ENCODE data around the gene CDH22. TPM values are rescaled to one million over a fixed set of nuclear protein-coding genes. Genes with fewer than 3 reads are reported as not detected.

The CDH22 gene
- total RNA-seq, 2 experiments from 2014 or later, result not detected

- Mint-ChIP-seq H3K9me3 (no peaks in the 10 kb centered on the region), H3K4me1 (no peaks in the 10 kb centered on the region), H3K27me3 (peaks cover 28% of the 10 kb centered on the region), H3K4me3 (no peak overlapping the region), H3K27ac (no peak overlapping the region), H3K36me3 (ENCODE audit: low read depth) (no peaks in the 10 kb centered on the region)
- DNase-seq, result no peak
- ChIA-PET POLR2A (no interaction called here), CTCF (no interaction called here)
Observed at GRCh38 chr20:46276531-46276930, 31.8 kb downstream of the CDH22 start.

DNA sequence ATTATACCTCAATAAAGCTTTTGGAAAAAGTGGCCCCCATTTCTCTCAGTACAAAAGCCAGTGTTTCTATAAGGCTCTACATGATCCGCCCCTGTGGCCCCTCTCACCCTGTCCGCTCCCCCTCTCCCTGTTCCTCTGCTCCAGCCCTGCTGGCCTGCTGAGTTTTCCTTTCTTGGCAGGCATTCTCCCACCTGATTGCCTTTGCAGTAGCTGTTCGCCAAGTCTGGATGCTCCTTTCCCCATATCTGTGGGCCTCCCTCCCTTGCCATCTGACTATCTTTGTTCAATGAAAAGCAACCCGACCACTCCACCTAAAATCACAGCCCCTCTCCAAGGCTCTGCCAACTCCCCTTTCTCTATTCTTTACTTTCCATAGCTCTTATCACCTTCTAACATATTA, 33.2 kb downstream of the CDH22 start:
- no peaks in the 10 kb centered on the region for H3K9me3 Mint-ChIP-seq
- POLR2A ChIA-PET, result no interaction called here
- CTCF ChIA-PET, result no interaction called here
- no peaks in the 10 kb centered on the region for H3K36me3 Mint-ChIP-seq (ENCODE audit: low read depth)
- no peak overlapping the region for H3K27ac Mint-ChIP-seq
- H3K4me3 Mint-ChIP-seq, result no peak overlapping the region
- no peaks in the 10 kb centered on the region for H3K4me1 Mint-ChIP-seq
- H3K27me3 Mint-ChIP-seq, result peaks cover 32% of the 10 kb centered on the region
- no peak for DNase-seq

- Mint-ChIP-seq H3K36me3 (ENCODE audit: low read depth) (no peaks in the 10 kb centered on the region), H3K4me3 (no peak overlapping the region), H3K4me1 (no peaks in the 10 kb centered on the region), H3K9me3 (no peaks in the 10 kb centered on the region), H3K27me3 (peaks cover 30% of the 10 kb centered on the region), H3K27ac (no peak overlapping the region)
- ChIA-PET POLR2A (no interaction called here), CTCF (interaction anchor here (0.6 kb wide), 1 partner anchor 1724 kb away, joined by 3 read pairs; no protein-coding TSS in a partner anchor)
- DNase-seq, result no peak
Observed at GRCh38 chr20:46273717-46274116, 34.6 kb downstream of the CDH22 start.

DNA sequence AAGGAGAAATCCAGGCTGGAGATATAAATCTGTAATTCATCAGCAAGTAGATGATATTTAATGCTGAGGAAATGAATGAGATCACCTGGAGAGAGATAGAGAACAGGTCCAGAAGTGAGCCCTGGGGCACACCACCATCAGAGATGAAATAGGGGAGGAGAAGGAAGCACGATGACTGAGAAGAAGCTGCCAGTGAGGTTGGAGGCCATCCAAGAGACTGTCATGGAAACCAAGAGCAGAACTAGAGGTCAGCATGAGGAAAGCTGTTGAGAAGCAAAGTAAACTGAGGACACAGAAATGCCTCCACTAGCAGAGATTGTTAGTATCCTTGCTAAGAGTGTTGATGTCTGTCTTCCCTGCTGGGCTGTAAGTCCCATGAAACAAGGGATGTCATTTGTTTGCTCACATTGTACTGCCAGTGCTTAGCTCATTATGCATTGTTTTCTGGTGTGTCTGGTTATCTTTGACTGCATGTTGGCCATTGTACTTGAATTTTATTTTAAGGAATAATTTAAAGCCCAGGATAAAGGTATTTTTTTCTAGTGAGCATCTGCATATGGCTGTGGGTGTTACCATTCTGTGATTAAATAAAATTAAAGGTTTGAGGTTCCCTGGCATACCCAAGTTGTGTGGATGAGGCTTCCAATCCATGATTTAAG, 35.8 kb downstream of the CDH22 start:
- CTCF ChIA-PET, result no interaction called here
- Mint-ChIP-seq H3K27me3 (peaks cover 28% of the 10 kb centered on the region), H3K9me3 (no peaks in the 10 kb centered on the region)

DNA sequence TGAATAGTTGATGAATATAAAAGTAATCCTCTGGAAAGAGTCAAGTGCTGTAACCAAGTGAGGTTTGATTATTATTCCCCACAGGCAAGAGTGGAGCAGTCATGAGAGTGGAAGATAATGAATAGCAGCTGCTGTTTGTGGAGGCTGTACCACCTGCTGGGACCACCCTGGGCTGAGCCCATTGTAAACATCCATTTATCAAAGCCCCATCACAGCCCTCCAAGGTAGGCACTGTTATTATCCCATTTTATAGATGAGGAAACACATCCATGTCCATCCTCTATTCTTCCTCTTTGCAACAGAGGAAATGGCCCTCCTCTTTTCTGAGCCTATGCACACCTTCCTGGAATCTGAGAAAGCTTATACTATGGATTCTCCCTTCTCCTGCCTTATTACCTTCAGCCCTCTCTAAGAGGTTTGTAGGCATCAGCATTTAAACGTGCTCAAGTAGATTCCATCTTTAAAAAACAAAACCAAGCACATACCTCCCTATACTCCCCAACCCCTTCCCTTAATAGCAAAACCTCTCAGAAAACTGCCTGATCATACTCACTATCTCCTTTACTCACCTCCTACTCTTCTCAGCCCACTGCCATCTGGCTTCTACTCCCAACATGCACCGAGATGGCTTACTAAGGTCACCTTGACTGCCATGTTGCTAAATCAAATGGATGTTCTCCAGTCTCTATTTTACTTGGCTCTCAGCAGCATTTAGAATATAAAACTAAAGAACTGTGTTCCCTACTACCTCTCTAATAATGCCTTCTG, 37.1 kb downstream of the CDH22 start:
- H3K27ac Mint-ChIP-seq, result no peak overlapping the region
- H3K4me1 Mint-ChIP-seq, result no peaks in the 10 kb centered on the region
- CTCF ChIA-PET, result interaction anchor here (1.4 kb wide), 1 partner anchor 77 kb away, joined by 3 read pairs; no protein-coding TSS in a partner anchor
- peaks cover 22% of the 10 kb centered on the region for H3K27me3 Mint-ChIP-seq
- no peaks in the 10 kb centered on the region for H3K9me3 Mint-ChIP-seq
- no peak overlapping the region for H3K4me3 Mint-ChIP-seq
- no peaks in the 10 kb centered on the region for H3K36me3 Mint-ChIP-seq (ENCODE audit: low read depth)
- no peak for DNase-seq
- POLR2A ChIA-PET, result no interaction called here

More for the DNA sequence above, 35.8 kb downstream of the CDH22 start:
- POLR2A ChIA-PET, result no interaction called here
- Mint-ChIP-seq H3K27ac (no peak overlapping the region), H3K36me3 (ENCODE audit: low read depth) (no peaks in the 10 kb centered on the region), H3K4me1 (no peaks in the 10 kb centered on the region), H3K4me3 (no peak overlapping the region)
- DNase-seq, result no peak

- Mint-ChIP-seq H3K27me3 (peaks cover 18% of the 10 kb centered on the region), H3K27ac (no peak overlapping the region), H3K4me3 (no peak overlapping the region), H3K9me3 (no peaks in the 10 kb centered on the region), H3K36me3 (ENCODE audit: low read depth) (no peaks in the 10 kb centered on the region), H3K4me1 (no peaks in the 10 kb centered on the region)
- ChIA-PET CTCF (no interaction called here), POLR2A (no interaction called here)
- DNase-seq, result no peak
Observed at GRCh38 chr20:46269372-46269771, 38.9 kb downstream of the CDH22 start.

DNA sequence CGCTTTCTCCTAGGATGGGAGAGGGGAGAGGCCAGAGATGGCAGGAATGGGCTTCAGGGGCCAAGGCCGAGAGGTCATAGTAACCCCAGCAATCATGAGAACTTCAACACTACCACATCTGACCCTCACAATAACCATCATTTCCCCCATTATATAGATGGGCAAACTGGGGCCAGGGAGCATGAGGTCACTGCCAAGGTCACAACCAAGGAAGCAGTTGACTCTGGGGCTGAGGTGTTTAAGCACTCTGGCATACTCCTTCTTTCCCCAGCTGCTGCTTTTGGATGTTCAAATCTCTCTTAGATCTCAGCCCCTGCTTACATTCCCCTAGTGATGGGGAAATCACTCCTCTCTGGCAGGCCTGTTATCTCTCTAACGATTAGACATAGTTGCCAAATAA, 39.6 kb downstream of the CDH22 start:
- Mint-ChIP-seq H3K27ac (no peak overlapping the region), H3K4me3 (no peak overlapping the region), H3K27me3 (peaks cover 18% of the 10 kb centered on the region), H3K4me1 (no peaks in the 10 kb centered on the region), H3K36me3 (ENCODE audit: low read depth) (no peaks in the 10 kb centered on the region), H3K9me3 (no peaks in the 10 kb centered on the region)
- ChIA-PET POLR2A (no interaction called here), CTCF (no interaction called here)
- no peak for DNase-seq

DNA sequence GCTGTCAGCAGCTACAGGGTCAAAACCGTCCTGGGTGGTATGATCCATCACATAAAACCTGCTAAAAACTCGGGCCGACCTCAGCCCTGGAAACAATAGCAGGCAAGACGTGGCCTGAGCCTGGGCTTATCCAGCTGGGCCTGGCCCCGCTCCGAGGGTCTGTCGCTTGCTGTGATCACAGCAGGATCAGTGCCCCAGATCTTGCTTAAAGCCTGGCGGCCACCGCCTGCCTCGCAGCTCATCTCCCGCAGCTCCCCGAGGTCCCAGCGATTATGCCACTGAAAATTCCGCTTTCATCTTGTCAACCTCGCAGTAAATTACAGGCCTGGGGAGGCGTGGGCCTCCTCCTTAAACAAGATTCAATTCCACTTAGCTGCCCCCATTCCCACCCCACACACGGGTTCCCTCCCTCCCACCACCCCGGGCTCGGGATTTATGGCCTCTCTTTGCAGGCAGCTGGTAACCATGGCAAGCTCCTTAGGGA, 40.1 kb downstream of the CDH22 start:
- H3K9me3 Mint-ChIP-seq, result no peaks in the 10 kb centered on the region
- H3K36me3 Mint-ChIP-seq (ENCODE audit: low read depth), result no peaks in the 10 kb centered on the region
- peaks cover 15% of the 10 kb centered on the region for H3K27me3 Mint-ChIP-seq
- ChIA-PET POLR2A (no interaction called here), CTCF (no interaction called here)
- no peak overlapping the region for H3K27ac Mint-ChIP-seq
- no peak for DNase-seq
- H3K4me1 Mint-ChIP-seq, result no peaks in the 10 kb centered on the region
- H3K4me3 Mint-ChIP-seq, result no peak overlapping the region

DNA sequence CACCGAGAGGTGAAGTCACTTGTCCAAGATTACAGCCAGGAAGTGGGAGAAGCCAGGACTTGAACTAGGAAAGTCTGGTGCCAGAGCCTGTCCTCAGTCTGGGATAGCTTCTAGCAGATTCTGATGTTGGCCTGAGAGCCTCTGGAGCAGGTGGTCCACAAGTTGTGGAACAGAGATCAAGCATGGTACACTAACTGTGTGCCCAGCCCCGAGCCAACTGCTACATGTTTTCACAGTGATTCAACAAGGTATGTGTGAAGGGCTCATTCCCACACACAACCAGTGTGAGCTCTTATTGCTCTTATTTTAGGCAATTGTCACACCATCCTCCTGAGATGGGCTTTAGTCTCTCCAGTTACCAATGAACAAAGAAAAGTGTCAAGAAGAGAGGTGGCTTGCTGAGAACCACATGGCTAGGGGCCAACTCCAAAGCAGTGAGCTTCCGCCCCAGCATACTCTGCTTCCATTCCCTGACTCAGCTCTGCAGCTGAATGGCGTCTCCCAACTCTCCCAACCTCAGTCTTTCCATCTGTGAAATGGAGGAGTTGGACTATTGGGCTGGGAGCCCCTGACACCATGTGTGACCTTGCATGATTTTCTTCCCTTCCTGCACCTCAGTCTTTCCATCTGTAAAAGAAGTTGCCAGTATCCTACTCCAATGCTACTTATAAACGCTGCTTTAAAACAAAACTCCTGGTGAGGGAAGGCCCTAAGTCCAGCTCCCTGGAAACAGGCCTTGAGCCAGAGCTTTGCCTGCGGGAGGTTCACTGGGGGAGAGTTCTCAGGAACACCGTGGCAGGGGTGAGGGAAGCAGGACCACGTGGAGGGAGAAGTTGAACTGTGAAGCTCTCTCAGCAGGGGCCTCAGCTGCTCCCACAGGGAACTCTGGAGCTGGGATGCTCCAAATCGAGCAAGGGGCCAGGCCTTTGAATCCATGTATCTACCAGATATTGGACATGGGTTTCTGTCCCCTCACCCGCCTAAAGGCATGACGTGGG, 40.9 kb downstream of the CDH22 start:
- POLR2A ChIA-PET, result no interaction called here
- H3K27me3 Mint-ChIP-seq, result peaks cover 15% of the 10 kb centered on the region

GRCh38 chr20:46265539-46265938, 42.8 kb downstream of the CDH22 start:
- H3K4me3 Mint-ChIP-seq, result no peak overlapping the region
- H3K27ac Mint-ChIP-seq, result no peak overlapping the region
- no peaks in the 10 kb centered on the region for H3K36me3 Mint-ChIP-seq (ENCODE audit: low read depth)
- no peak for DNase-seq
- no peaks in the 10 kb centered on the region for H3K4me1 Mint-ChIP-seq
- H3K27me3 Mint-ChIP-seq, result peaks cover 5% of the 10 kb centered on the region
- no peaks in the 10 kb centered on the region for H3K9me3 Mint-ChIP-seq
- ChIA-PET CTCF (no interaction called here), POLR2A (no interaction called here)

More for the DNA sequence above, 40.9 kb downstream of the CDH22 start:
- Mint-ChIP-seq H3K4me3 (no peak overlapping the region), H3K27ac (no peak overlapping the region), H3K4me1 (no peaks in the 10 kb centered on the region), H3K36me3 (ENCODE audit: low read depth) (no peaks in the 10 kb centered on the region), H3K9me3 (no peaks in the 10 kb centered on the region)
- no peak for DNase-seq
- CTCF ChIA-PET, result no interaction called here

DNA sequence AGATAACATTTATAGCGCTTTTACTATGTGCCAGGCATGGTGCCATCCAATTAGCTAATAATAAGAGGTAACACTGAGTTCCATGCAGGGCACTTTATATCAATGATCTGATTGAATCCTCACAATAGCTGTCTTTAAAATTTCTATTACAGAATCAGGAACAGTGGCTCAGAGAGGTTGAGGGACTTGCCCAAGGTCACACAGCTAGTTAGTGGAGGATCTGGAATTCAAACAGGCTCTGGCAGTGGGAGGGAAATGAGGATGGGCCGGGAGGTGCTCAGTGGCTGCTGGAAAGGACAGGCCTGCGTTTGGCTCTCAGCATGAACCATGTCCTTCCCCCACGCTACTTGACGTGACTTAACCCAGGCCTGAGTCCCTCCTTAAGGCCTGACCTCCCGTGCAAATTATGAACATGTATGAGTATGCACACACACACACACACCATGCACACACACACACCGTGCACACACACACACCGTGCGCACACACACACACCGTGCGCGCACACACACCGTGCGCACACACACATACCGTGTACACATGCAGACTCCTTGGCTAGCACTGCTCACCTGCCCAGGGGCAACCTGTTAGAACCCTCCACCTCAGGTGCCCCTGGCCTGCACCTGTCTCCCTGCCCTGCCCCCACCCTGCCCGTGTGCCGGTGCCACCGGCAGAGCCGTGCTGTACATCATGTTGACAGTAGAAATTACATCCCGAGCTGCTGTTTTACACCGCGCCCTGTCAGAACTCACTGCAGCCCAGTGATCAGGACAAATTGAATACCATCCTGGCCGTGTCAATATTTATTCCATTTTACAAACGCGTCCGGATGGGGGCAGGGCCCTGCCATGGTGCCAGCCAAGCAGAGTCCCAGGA, 43.7 kb downstream of the CDH22 start:
- Mint-ChIP-seq H3K27me3 (peaks cover 2% of the 10 kb centered on the region), H3K4me3 (no peak overlapping the region), H3K36me3 (ENCODE audit: low read depth) (no peaks in the 10 kb centered on the region), H3K9me3 (no peaks in the 10 kb centered on the region), H3K27ac (no peak overlapping the region), H3K4me1 (no peaks in the 10 kb centered on the region)
- CTCF ChIA-PET, result interaction anchor here (1.6 kb wide), 1 partner anchor 30 kb away, joined by 3 read pairs; no protein-coding TSS in a partner anchor
- POLR2A ChIA-PET, result no interaction called here
- no peak for DNase-seq

Data from activated CD4-positive, alpha-beta T cell treated with anti-CD3 and anti-CD28 coated beads, Interleukin-2, amount 10 ng/mL, durations not matched to agents 7 days and 5 days (primary cell).